ENCODE results near the gene ADGRG6.
A peak's percentile ranks its signal among the peaks of the same experiment; 100 is the strongest.
"Not testable (repeated sequence)": the region's sequence is repeated elsewhere in the genome, so short reads cannot be mapped to it uniquely, and the experiment has no call there.

The ADGRG6 gene

GRCh38 chr6:142322066-142322465 is 20.3 kb downstream of the ADGRG6 start:
- no peak for DNase-seq (ENCODE audit: low spot score)

- no peak for DNase-seq (ENCODE audit: low spot score)
These were observed 20.8 kb downstream of the ADGRG6 start for GRCh38 chr6:142322504-142323198.

DNA sequence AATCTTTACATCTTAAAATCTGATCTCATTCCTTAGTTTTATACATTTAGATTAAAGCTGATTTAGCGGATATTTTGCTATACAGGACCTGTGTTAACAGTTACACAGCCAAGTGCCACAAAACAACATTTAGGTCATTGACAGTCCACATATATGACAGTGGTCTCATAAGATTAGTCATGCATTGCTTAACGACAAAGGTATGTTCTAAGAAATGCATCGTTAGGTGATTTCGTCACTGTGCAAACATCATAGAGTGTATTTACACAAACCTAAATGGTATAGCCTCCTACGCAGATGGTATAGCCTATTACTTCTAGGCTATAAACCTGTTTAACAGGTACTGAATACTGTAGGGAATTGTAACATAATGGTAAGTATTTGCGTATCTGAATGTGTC is 21.6 kb downstream of the ADGRG6 start:
- no peak for DNase-seq (ENCODE audit: low spot score)

DNA sequence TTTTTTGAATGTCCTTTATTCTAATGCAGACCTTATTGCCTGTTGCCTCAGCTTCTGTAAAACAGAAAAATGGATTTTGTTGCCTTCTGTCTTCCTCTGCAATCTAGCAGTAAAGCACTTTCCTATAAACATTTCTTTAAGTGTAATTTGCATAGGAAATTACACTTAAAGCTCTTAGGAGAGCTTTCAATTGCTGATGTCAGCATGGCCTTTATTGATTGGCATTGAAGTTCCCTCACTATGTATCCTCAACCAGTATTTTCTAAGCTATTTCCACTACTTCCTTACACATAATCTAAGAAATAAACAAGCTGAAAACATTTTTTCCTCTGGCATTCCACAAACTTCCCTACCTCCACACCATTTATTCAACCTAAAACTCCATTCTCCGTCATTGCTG is 22.3 kb downstream of the ADGRG6 start:
- DNase-seq (ENCODE audit: low spot score) = no peak

DNA sequence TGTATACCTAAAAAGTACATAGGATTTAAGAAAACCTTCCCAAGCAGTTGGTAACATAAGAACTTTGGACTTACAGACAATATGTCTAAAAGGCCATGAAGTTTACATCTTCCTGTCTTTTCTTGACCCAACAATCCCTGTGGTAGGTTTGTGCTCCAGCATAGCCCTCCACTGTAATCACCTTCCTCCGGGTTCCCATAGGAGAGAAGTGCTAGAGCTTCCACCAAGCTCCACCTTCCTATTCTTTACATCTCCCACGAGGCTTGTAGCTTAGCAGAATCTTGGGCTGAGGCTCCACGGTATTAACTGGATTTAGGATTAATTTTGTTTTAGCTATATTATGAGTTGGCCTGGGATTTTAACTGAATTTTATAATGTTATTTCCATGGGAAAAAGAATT is 23.3 kb downstream of the ADGRG6 start:
- no peak for DNase-seq (ENCODE audit: low spot score)

DNA sequence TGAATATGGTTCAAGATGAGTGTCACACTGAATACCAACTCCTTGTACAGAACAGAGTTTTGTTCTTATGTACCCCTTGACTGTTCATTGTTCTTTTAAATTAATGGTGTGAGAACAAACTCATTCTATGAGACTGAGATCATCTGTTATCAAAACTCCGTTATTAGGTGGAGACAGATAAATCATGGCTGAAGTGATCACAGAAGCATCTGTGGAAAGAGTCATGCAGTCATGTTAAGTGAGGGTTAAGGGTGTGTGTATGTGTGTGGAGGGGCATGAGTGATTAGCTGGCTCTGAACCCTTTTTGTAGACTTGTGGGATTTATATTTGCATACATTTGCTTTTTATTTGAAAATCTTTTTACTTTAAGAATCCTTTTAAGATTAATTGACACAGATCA is 24.7 kb downstream of the ADGRG6 start:
- DNase-seq (ENCODE audit: low spot score) = no peak

DNA sequence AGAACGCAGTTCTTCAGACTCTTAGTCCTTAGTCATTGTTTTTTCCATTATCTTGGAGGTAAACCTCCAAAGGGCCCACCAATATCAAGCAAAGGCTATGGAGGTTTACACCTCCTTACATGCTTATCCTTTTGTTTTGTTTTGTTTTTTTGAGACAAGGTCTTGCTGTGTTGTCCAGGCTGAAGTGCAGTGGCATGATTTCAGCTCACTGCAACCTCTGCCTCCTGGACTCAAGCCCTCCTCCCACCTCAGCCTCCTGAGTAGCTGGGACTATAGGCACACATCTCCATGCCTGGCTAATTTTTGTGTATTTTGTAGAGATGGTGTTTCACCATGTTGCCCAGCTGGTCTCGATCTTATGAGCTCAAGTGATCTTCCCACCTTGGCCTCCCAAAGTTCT is 26.3 kb downstream of the ADGRG6 start:
- DNase-seq (ENCODE audit: low spot score) = no peak

DNA sequence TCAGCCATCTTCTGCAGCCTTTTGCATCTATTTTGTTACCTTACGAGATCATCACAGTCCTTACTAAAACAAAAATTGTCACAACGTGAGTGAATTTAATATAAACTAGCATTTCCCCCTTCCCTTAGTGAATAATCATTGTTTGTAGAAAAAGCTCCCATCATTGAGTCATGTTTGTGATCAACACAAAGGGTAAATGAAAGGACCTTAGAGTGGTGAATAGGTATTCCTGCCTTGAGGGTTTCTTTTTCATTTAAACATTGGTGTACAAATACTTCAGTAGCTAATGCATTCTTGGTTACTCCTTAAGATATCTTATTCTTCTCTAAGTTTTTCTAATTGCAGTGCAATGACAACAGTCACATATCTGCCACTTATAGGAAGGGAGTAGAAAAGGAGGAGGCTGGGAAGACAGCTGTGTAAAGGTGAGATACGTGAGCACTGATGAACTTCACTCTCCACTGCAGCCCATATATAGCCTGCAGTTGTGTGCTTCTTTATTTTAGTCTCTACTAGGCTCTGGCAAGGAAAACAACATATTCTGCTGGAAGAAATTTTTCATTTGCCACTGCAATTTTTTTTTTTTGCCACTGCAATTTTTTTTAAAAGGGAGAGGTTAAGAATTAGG is 27.8 kb downstream of the ADGRG6 start:
- DNase-seq (ENCODE audit: low spot score) = no peak

DNA sequence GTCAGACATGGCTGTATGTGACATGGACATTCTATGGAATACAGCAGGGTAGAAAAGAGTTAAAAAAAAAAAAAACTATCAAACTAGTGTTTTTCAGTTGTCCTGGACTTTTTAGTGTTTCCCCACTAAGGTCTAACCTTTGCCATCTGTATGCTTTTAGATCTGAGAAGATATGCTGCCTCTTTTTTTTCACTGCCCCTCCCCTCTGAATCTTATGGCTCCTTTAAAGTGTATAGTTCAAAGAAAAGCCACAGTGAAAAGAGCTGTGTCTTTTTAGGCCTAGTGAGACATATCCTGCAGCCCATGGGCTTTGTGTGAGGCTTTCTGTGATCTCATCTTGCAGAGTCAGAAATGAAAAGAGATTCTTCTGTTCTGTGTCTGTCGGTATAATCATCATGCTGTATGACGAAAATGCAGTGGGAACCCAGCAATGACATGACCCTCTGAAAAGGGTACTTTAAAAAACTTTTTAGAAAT is 29.3 kb downstream of the ADGRG6 start:
- peak; percentile 15 for DNase-seq (ENCODE audit: low spot score)

DNA sequence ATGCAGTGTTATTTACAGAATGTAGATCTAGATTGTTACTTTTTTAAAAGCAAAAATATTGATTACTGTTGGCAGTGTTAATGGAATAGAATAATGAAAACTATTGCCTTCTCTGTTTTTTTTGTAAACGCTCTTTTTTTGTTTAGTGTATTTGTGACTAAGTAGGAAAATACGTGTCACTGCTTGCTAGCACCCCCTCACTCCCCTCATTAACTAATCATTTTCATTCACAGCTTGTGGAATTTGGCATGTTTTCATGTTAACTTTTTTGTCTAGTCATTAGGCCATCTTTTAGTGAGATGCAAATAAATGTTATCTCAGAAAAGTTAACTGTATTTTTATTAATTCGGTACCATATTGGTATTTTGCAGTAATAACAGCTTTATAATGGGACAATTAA is 29.8 kb downstream of the ADGRG6 start:
- DNase-seq (ENCODE audit: low spot score) = no peak

DNA sequence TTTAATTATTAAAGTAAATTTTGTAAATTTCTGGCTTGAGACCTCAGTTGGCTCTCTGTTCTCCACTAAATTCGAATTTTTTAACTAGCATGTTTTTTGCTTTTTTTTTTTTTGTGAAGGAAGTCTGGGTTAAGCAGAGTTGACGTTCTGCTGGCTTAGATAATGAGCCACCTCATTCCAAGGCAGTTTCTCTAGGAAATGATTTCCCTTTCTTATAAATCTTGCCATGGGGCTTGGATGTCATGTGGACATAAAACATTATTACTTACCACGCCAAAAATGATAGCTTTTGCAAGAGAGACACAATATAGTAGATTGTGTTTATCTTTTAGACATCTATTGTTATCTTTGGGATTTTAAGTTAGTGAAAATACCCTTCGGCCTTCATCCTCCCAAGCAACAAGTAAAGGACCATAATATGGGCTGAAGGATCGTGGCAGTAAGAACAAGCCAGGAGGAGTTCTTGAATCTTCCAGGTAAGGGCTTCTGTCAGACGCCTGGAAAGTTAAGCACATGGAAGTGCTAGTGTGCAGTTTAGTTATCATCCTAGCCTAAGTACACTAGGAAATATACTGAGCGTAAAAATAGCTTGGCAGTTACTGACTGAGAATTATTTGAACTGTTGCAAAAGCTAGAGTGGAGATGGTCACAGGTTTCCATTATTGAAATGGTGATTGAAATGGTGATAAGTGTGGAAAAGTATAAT is 30.7 kb downstream of the ADGRG6 start:
- DNase-seq (ENCODE audit: low spot score) = no peak

GRCh38 chr6:142333431-142333830 is 31.6 kb downstream of the ADGRG6 start:
- no peak for DNase-seq (ENCODE audit: low spot score)

DNA sequence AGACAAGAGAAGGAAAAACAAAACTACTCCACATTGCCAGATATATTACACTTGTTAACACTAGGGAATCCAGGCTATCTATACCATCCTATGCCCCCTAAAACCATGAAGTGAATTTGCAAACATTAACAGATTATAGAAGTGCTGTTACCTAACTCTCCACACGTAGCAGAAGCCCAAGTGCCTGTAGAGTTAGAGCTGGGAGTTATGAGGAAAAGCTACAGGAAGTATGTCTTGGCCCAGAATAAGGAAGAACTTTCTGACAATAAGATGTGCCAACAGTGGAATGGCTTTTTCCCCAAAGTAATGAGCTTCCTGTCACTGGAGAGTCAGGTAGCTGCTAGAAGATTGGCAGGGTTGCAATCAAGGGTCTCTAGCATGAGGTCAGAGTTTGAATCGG is 32.5 kb downstream of the ADGRG6 start:
- no peak for DNase-seq (ENCODE audit: low spot score)

- DNase-seq (ENCODE audit: low spot score) = no peak
These were observed 33.6 kb downstream of the ADGRG6 start for GRCh38 chr6:142335415-142335814.

- no peak for DNase-seq (ENCODE audit: low spot score)
These were observed 34.4 kb downstream of the ADGRG6 start for GRCh38 chr6:142336183-142336582.

- DNase-seq (ENCODE audit: low spot score) = no peak
These were observed 35.0 kb downstream of the ADGRG6 start for GRCh38 chr6:142336787-142337186.

- DNase-seq (ENCODE audit: low spot score) = no peak
These were observed 37.3 kb downstream of the ADGRG6 start for GRCh38 chr6:142339113-142339512.

- DNase-seq (ENCODE audit: low spot score) = no peak
These were observed 38.3 kb downstream of the ADGRG6 start for GRCh38 chr6:142339968-142340658.

DNA sequence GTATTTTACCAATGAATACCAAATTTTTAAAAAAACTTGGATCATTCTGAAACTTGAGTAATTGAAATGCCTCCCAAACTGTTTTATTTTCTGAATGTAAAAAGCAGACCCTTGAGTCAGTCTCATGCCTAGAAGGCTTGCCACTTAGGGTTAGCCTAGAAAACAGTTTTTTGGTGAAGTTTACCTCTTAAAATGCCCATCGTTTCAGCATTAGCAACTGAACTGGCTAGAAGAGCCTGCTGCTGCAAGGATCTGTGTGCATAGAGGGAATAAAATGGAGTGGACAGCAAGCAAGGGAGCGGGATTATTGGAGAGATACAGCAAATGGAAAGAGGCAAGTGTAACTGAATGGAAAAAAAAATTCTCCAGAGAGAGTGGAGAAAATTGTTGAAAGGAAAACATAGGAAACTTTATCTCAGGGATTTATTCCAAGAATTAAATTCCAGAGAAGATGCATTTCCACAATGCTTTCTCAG is 40.1 kb downstream of the ADGRG6 start:
- DNase-seq (ENCODE audit: low spot score) = no peak

DNA sequence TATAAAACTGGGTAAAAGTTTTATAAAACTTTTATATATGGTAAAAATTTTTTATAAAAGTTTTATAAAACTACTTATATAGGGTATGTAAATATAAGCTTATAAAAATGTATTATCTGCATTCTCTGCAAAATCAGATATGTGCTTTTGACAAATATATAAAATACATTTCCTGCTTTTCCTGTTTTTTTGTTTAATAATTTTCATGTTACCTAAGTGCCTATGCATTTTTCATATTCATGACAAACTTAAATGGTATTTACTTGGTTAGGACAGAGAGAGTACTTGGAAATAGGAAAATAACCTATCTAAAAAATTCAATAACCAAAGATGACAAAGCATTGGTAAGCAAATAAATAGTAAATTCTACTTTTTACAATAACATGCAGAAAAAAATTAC is 41.2 kb downstream of the ADGRG6 start:
- DNase-seq (ENCODE audit: low spot score) = no peak

DNA sequence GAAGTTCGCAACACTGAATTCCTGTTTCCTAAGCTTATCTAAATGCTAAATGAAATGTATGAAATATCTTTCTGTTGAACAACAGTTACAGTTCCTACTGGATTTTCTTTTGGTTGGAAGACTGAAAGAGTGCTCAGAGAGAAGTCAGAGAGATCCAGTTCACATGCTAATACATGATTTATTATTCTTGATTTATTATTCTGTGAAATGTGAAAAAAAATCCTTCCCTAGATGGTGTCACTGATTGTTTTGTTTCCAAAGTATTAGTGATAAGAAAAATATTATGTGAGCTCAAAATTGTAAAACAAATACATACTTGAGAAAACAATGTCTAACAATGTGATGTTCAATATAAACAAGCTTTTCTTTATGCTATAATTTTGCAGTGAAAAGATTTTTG is 42.1 kb downstream of the ADGRG6 start:
- DNase-seq (ENCODE audit: low spot score) = no peak

GRCh38 chr6:142345261-142345660 is 43.5 kb downstream of the ADGRG6 start:
- DNase-seq (ENCODE audit: low spot score) = no peak

GRCh38 chr6:142346166-142346565 is 44.4 kb downstream of the ADGRG6 start:
- DNase-seq (ENCODE audit: low spot score) = not testable (repeated sequence)
